ENCODE results near the gene SNTA1. TPM values are rescaled to one million over a fixed set of nuclear protein-coding genes. Genes with fewer than 3 reads are reported as not detected.

Gene SNTA1
- total and polyA plus RNA-seq, 2 of the 13 experiments (the other 11 are each of a cell fraction or from before 2014, with no cell fraction given), result 16.4 to 18.3 TPM

DNA sequence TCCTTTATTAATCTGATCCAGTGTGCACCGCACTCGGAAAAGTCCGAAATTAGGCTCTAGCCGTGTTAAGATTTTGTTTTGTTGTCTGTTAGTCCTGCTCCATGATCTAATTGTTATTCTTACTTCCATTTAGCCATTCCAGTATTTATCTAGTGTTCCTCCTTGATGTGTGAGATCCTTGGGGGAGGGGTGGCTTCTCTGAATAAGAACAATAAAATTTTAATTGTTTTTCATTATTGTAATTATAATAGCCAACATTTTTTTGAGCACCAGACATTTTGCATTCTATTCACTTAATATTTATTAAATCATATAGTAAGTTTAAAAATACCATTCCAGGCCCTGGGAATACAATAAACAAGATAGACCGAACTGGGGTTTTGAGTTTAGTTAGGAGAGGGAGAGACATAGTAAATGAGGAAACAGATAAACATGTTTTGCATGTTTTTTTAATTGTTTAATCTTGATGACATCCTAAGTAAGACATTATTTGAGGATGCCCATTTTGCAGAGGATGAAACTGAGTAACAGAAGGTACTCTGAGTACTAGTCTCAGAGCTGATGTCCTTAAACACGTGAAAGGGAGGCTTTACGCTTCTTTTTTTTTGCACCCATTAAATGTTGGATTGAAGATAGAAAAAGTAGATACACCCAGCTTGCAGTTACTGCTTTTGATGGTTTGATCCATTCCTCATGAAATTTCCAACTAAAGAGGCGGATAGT, 47.5 kb upstream of the SNTA1 start (continued):
- TF ChIP-seq, protein P1, sequence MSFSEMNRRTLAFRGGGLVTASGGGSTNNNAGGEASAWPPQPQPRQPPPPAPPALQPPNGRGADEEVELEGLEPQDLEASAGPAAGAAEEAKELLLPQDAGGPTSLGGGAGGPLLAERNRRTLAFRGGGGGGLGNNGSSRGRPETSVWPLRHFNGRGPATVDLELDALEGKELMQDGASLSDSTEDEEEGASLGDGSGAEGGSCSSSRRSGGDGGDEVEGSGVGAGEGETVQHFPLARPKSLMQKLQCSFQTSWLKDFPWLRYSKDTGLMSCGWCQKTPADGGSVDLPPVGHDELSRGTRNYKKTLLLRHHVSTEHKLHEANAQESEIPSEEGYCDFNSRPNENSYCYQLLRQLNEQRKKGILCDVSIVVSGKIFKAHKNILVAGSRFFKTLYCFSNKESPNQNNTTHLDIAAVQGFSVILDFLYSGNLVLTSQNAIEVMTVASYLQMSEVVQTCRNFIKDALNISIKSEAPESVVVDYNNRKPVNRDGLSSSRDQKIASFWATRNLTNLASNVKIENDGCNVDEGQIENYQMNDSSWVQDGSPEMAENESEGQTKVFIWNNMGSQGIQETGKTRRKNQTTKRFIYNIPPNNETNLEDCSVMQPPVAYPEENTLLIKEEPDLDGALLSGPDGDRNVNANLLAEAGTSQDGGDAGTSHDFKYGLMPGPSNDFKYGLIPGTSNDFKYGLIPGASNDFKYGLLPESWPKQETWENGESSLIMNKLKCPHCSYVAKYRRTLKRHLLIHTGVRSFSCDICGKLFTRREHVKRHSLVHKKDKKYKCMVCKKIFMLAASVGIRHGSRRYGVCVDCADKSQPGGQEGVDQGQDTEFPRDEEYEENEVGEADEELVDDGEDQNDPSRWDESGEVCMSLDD (CRISPR knock-in tag; IDR thresholded peaks at IDR 0.05; ENCODE audit: borderline replicate concordance), result no peak
- TF ChIP-seq NR2F2 (IDR thresholded peaks at IDR 0.05; ENCODE audit: borderline replicate concordance, low read depth), result no peak
- no peak for TF ChIP-seq ELF4 (CRISPR knock-in tag; IDR thresholded peaks at IDR 0.05; ENCODE audit: borderline replicate concordance)
- no peak for TF ChIP-seq ZNF431 (CRISPR knock-in tag; IDR thresholded peaks at IDR 0.05; ENCODE audit: borderline replicate concordance, low read depth)
- no peak for TF ChIP-seq ARNTL (CRISPR knock-in tag; IDR thresholded peaks at IDR 0.05)
- 0 out of 2 replicates have a peak, but pooled peaks have one; percentile 4 for TF ChIP-seq RXRB (CRISPR knock-in tag; IDR thresholded peaks at IDR 0.05; ENCODE audit: borderline replicate concordance)
- peak; percentile 47 for TF ChIP-seq ZNF3 (CRISPR knock-in tag; IDR thresholded peaks at IDR 0.05)
- TF ChIP-seq, protein P2, sequence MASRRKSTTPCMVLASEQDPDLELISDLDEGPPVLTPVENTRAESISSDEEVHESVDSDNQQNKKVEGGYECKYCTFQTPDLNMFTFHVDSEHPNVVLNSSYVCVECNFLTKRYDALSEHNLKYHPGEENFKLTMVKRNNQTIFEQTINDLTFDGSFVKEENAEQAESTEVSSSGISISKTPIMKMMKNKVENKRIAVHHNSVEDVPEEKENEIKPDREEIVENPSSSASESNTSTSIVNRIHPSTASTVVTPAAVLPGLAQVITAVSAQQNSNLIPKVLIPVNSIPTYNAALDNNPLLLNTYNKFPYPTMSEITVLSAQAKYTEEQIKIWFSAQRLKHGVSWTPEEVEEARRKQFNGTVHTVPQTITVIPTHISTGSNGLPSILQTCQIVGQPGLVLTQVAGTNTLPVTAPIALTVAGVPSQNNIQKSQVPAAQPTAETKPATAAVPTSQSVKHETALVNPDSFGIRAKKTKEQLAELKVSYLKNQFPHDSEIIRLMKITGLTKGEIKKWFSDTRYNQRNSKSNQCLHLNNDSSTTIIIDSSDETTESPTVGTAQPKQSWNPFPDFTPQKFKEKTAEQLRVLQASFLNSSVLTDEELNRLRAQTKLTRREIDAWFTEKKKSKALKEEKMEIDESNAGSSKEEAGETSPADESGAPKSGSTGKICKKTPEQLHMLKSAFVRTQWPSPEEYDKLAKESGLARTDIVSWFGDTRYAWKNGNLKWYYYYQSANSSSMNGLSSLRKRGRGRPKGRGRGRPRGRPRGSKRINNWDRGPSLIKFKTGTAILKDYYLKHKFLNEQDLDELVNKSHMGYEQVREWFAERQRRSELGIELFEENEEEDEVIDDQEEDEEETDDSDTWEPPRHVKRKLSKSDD (CRISPR knock-in tag; IDR thresholded peaks at IDR 0.05; ENCODE audit: low read depth), result no peak
- TF ChIP-seq, protein P3, sequence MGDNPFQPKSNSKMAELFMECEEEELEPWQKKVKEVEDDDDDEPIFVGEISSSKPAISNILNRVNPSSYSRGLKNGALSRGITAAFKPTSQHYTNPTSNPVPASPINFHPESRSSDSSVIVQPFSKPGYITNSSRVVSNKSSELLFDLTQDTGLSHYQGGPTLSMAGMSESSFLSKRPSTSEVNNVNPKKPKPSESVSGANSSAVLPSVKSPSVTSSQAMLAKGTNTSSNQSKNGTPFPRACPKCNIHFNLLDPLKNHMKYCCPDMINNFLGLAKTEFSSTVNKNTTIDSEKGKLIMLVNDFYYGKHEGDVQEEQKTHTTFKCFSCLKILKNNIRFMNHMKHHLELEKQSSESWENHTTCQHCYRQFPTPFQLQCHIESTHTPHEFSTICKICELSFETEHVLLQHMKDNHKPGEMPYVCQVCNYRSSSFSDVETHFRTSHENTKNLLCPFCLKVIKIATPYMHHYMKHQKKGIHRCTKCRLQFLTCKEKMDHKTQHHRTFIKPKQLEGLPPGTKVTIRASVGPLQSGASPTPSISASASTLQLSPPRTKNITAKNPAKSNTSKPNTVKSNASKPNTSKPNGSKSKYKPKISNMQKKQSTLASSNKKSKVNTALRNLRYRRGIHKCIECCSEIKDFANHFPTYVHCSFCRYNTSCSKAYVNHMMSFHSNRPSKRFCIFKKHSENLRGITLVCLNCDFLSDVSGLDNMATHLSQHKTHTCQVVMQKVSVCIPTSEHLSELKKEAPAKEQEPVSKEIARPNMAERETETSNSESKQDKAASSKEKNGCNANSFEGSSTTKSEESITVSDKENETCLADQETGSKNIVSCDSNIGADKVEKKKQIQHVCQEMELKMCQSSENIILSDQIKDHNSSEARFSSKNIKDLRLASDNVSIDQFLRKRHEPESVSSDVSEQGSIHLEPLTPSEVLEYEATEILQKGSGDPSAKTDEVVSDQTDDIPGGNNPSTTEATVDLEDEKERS (CRISPR knock-in tag; IDR thresholded peaks at IDR 0.05), result 0 out of 2 replicates have a peak, but pooled peaks have one; percentile 5
- no peak for TF ChIP-seq REPIN1 (CRISPR knock-in tag; IDR thresholded peaks at IDR 0.05; ENCODE audit: borderline replicate concordance, low read depth)
- 0 out of 2 replicates have a peak, but pooled peaks have one; percentile 62 for TF ChIP-seq KDM1A (CRISPR knock-in tag; IDR thresholded peaks at IDR 0.05)
- no peak for TF ChIP-seq NR2F1 (CRISPR knock-in tag; IDR thresholded peaks at IDR 0.05)
- no peak for TF ChIP-seq SNRNP70 (IDR thresholded peaks at IDR 0.05; ENCODE audit: low read depth, low read length)
- no peak for TF ChIP-seq ATF6 (CRISPR knock-in tag; conservative IDR thresholded peaks at IDR 0.05)
- TF ChIP-seq, protein P4, sequence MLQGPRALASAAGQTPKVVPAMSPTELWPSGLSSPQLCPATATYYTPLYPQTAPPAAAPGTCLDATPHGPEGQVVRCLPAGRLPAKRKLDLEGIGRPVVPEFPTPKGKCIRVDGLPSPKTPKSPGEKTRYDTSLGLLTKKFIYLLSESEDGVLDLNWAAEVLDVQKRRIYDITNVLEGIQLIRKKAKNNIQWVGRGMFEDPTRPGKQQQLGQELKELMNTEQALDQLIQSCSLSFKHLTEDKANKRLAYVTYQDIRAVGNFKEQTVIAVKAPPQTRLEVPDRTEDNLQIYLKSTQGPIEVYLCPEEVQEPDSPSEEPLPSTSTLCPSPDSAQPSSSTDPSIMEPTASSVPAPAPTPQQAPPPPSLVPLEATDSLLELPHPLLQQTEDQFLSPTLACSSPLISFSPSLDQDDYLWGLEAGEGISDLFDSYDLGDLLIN (CRISPR knock-in tag; IDR thresholded peaks at IDR 0.05; ENCODE audit: borderline replicate concordance), result no peak
- 0 out of 2 replicates have a peak, but pooled peaks have one; percentile 9 for TF ChIP-seq PHF21A (CRISPR knock-in tag; IDR thresholded peaks at IDR 0.05)
